Left ventricle myocardium inferior (tissue), 1 donor: ENCODE data around the gene OR8G1. TPM values are rescaled to one million over a fixed set of nuclear protein-coding genes. Genes with fewer than 3 reads are reported as not detected.

Source experiments
- DNase-seq: peaks from one replicate; pipeline ENCODE4 v3.0.0-alpha.2; 2020
- H3K27ac ChIP-seq: fragments of 200-600 bp; replicated peaks from 2 replicates; pipeline ENCODE4 v1.8.0; 2021
- H3K27me3 ChIP-seq: fragments of 200-600 bp; 2 replicates; pipeline ENCODE4 v1.8.0; 2021; ENCODE audit warnings: low read depth
- H3K36me3 ChIP-seq: fragments of 200-600 bp; 2 replicates; pipeline ENCODE4 v1.8.0; 2021
- H3K4me1 ChIP-seq: fragments of 200-600 bp; 2 replicates; pipeline ENCODE4 v1.8.0; 2021
- H3K4me3 ChIP-seq: fragments of 200-600 bp; 2 replicates; pipeline ENCODE4 v1.8.0; 2021; ENCODE audit warnings: mild to moderate bottlenecking, moderate library complexity
- H3K9me3 ChIP-seq: fragments of 200-600 bp; replicated peaks from 2 replicates; pipeline ENCODE4 v1.8.0; 2021
- CTCF ChIP-seq: fragments of 200-600 bp; IDR thresholded peaks from 2 replicates; pipeline ENCODE4 v1.8.0; 2021; ENCODE audit warnings: antibody characterized with exemption, mild to moderate bottlenecking, borderline replicate concordance
- intact Hi-C: fragments of 100-400 bp; cut with micrococcal nuclease; formaldehyde crosslinking; loops from one replicate; pipeline ENCODE4 v1.11.0; 2022
- total RNA-seq: library from RNA; stranded (reverse); fragmentation: NEBNext Ultra II Directional; extraction: Animal tissue kit (Norgen Biotek cat#: 25700); gene quantifications from one replicate; pipeline ENCODE4 v1.2.1, GENCODE V29; 2021
- donor health status: DM: no; HTN: yes; CAD: no; lungs with severe emphysema.

Gene OR8G1
- total RNA-seq, 1 donor from 2014 or later = not detected

DNA sequence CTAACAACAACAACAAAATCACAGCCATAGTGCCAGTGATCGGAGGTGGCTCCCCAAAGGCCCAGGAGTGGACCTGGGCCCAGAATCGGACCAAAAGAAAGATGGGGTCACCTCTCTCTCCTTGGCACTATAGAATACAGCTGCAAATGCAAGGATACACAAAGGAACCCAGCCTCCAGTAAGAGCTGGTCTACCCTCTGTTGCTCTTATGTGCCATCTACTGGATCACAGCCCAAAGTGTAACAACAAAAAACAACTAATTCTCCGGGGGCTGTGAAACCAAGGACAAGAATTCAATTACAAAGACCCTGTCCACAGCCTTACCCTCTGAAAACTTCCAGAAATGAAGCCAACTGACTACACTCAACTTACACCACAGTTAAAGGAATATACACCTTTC is 36.9 kb downstream of the OR8G1 start:
- peaks cover 27% of the 10 kb centered on the region for H3K9me3 ChIP-seq
- no peak overlapping the region for H3K27ac ChIP-seq
- no peak for DNase-seq
- intact Hi-C loops = no loop called here
- no peak overlapping the region for H3K4me3 ChIP-seq
- no peaks in the 10 kb centered on the region for H3K36me3 ChIP-seq
- no peak for TF ChIP-seq CTCF
- no peaks in the 10 kb centered on the region for H3K27me3 ChIP-seq
- no peaks in the 10 kb centered on the region for H3K4me1 ChIP-seq

- intact Hi-C loops = no loop called here
- no peaks in the 10 kb centered on the region for H3K4me1 ChIP-seq
- no peak for TF ChIP-seq CTCF
- no peaks in the 10 kb centered on the region for H3K27me3 ChIP-seq
- no peak overlapping the region for H3K4me3 ChIP-seq
- H3K27ac ChIP-seq = no peak overlapping the region
- H3K9me3 ChIP-seq = peaks cover 30% of the 10 kb centered on the region
- H3K36me3 ChIP-seq = no peaks in the 10 kb centered on the region
- DNase-seq = no peak
Observed at GRCh38 chr11:124278261-124278660, 37.4 kb downstream of the OR8G1 start.

GRCh38 chr11:124285610-124286344 is 44.9 kb downstream of the OR8G1 start:
- no peak for TF ChIP-seq CTCF
- H3K27me3 ChIP-seq = no peaks in the 10 kb centered on the region
- intact Hi-C loops = no loop called here
- H3K4me1 ChIP-seq = no peaks in the 10 kb centered on the region
- no peak for DNase-seq
- no peak overlapping the region for H3K27ac ChIP-seq
- H3K36me3 ChIP-seq = no peaks in the 10 kb centered on the region
- no peak overlapping the region for H3K4me3 ChIP-seq
- peaks cover 77% of the 10 kb centered on the region for H3K9me3 ChIP-seq

- no peak for DNase-seq
- no peaks in the 10 kb centered on the region for H3K36me3 ChIP-seq
- H3K27me3 ChIP-seq = no peaks in the 10 kb centered on the region
- intact Hi-C loops = no loop called here
- no peaks in the 10 kb centered on the region for H3K4me1 ChIP-seq
- H3K9me3 ChIP-seq = peaks cover 17% of the 10 kb centered on the region
- H3K27ac ChIP-seq = no peak overlapping the region
- TF ChIP-seq CTCF = no peak
- no peak overlapping the region for H3K4me3 ChIP-seq
Observed at GRCh38 chr11:124294687-124295086, 53.8 kb downstream of the OR8G1 start.

DNA sequence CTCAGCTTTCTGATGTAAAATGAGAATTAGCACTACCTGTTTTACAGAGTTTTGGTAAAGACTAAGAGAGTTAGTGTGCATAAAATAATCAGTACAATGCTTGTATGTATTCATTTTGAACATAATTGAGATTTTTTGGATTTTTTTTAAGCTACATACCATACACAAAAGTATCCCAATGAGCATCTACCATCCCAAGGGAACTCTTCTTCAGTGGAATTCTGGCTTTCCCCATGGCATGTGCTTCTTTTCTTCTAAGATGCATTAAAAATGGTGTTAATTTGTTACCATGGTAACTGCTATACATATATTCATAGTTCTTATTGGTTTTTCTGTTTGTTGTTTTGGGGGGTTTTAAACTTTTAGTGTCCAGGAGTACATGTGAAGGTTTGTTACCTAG is 55.1 kb downstream of the OR8G1 start:
- Histone ChIP-seq H3K9me3 (peaks cover 3% of the 10 kb centered on the region), H3K27ac (no peak overlapping the region), H3K4me3 (no peak overlapping the region), H3K4me1 (no peaks in the 10 kb centered on the region), H3K27me3 (no peaks in the 10 kb centered on the region), H3K36me3 (no peaks in the 10 kb centered on the region)
- intact Hi-C loops = no loop called here
- TF ChIP-seq CTCF = no peak
- no peak for DNase-seq
